Measurements from ENCODE around the gene HAUS6.

- TF ChIP-seq, protein P1, sequence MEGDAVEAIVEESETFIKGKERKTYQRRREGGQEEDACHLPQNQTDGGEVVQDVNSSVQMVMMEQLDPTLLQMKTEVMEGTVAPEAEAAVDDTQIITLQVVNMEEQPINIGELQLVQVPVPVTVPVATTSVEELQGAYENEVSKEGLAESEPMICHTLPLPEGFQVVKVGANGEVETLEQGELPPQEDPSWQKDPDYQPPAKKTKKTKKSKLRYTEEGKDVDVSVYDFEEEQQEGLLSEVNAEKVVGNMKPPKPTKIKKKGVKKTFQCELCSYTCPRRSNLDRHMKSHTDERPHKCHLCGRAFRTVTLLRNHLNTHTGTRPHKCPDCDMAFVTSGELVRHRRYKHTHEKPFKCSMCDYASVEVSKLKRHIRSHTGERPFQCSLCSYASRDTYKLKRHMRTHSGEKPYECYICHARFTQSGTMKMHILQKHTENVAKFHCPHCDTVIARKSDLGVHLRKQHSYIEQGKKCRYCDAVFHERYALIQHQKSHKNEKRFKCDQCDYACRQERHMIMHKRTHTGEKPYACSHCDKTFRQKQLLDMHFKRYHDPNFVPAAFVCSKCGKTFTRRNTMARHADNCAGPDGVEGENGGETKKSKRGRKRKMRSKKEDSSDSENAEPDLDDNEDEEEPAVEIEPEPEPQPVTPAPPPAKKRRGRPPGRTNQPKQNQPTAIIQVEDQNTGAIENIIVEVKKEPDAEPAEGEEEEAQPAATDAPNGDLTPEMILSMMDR (IDR thresholded peaks at IDR 0.05) = no peak
- no peak for TF ChIP-seq POLR2A (IDR thresholded peaks at IDR 0.05)
Measured at GRCh38 chr9:19133549-19134345, 31.0 kb upstream of the HAUS6 start.
